GM12891 (cell line): ENCODE data around the gene CTSH.

Experiments
- PAX5 ChIP-seq: IDR thresholded peaks from 2 replicates; pipeline ENCODE4 v1.6.1; 2011; ENCODE audit warnings: low read length, moderate library complexity, mild to moderate bottlenecking; ENCODE audit not compliant: insufficient read depth, severe bottlenecking
- POLR2A ChIP-seq: IDR thresholded peaks from 2 replicates; pipeline ENCODE4 v1.6.1; 2011; ENCODE audit warnings: low read depth, low read length, control low read depth
- POLR2AphosphoS5 ChIP-seq: IDR thresholded peaks from 2 replicates; pipeline ENCODE4 v1.6.1; 2011; ENCODE audit warnings: low read depth, low read length, control low read depth
- SPI1 ChIP-seq: IDR thresholded peaks from 2 replicates; pipeline ENCODE4 v1.6.1; 2011; ENCODE audit warnings: low read depth, low read length, control low read depth
- TAF1 ChIP-seq: IDR thresholded peaks from 2 replicates; pipeline ENCODE4 v1.6.1; 2011; ENCODE audit warnings: low read depth, low read length, control low read depth

DNA sequence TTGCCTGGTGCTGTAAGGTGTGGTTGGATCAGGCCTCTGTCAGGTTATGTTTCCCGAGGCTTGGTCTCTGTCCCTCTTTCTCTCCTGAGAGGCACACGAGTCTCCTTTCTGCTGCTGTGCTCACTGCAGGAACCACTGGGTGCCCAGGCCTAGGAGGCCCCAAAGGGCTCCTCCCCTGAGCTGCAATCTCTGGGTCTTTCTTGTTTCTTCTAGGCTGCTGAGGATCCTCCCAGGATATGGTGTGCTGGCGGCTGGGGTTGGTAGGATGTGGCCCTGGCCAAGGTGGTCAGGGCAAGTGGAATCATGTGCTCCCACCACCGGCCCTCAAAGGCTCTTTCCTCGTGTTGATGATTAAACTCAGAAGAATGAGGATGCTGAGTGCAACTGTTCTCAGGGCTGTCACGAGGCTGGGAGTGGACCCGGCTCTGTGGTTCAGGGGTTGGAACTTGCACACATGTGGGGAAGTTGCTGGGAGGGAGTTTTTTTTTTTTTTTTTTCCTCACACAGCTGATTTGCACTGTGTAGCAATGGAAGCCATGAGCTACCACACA, 43.6 kb upstream of the CTSH start:
- TF ChIP-seq POLR2AphosphoS5 (no peak), POLR2A (no peak), SPI1 (no peak), PAX5 (no peak), TAF1 (no peak)
